SKM-1 (cell line): ENCODE results near the gene EML6.

Experiments
- DNase-seq: peaks from one replicate; lab custom pipeline; 2025; ENCODE audit not compliant: unreplicated experiment; lab: John Stamatoyannopoulos, UW

EML6 gene

DNA sequence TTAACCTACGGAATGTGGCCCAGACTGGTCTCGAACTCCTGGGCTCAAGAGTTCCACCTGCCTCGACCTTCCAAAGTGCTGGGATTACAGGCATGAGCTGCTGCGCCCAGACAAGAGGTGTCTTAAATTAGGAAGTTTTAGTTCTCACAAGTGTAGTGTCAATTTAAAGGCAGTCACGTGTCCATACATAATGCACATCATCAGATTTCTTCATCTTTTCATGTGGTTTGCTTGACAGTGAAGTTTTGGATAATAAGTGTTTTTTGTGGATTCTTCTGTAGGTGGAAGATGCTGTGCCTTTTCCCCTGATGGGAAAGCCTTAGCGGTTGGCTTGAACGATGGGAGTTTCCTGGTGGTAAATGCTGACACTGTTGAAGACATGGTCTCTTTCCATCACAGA, 179.3 kb downstream of the EML6 start:
- no peak for DNase-seq

GRCh38 chr2:54903736-54904554, 180.5 kb downstream of the EML6 start:
- peak; percentile 10 for DNase-seq

DNA sequence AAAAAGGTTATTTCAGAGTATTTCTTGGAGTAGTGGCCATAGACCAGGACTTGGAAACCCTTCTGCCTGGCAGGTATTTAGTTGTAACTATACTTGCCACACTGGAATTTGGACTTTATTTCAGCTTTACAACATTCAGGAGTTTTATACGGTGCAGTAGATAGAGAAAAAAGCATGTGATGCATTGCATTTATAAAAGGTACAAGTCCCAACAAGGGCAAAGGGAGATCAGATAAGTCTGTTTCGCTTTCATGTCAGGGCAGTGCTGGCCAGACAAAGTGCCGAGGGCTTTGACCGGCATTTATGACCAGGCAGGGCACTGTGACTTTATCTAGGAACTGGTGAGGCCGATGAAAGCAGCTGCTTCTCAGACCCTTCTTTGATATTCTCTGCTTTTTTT, 181.4 kb downstream of the EML6 start:
- no peak for DNase-seq

DNA sequence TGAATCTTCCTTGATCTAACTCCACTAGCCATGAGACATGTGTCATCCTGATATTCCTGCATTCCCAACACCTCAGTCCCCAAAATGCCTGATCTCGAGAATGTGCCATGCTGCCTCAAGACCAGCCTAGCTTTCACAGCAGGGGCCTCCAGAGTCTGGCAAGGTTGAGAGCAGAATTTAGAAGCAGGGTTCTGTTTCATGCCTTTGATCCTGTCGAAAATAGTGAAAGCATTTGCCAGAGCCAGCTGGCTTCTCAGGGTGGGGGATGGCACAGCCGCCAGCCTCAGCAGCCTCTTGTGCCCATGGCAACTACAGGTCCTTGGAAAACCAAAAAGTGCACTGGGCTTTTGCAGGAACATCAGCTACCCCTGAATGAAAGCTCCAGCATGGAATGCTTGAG, 183.3 kb downstream of the EML6 start:
- DNase-seq: no peak

DNA sequence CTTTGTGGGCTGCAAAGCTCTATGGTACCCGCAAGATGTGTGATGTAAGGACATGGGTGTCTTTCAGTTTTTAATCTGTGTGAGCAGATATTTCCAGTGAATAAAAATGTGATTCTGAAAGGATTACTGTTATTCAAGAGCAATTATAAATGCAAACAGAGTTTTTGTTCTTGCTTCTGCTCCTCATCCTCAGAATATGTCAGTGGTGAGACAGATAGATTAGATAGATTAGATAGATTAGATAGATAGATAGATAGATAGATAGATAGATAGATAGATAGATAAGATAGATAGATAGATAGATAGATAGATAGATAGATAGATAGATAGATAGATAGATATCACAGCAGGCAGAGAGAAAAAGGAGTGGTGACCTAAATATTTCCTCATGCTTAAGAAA, 184.2 kb downstream of the EML6 start:
- no peak for DNase-seq

GRCh38 chr2:54908591-54908990, 185.1 kb downstream of the EML6 start:
- no peak for DNase-seq

DNA sequence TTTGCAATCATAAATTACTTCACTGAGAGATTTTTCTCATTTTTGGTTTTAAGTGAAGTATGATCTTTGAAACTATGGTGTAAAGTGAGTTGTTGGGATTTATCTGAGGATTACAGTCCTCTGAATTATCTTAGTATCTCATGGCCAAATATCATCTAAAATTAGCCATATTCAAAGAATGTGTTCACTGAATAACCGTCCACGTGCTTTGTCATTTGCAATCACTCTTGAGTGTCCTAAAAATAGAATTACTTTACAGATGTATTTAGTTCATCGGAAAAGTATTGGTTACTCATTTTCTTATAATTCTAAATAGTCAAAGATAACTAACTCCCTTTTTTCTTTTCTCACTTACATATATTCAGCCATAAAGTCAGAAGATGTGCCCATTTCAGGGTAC, 185.5 kb downstream of the EML6 start:
- DNase-seq: no peak

- no peak for DNase-seq
Observed at GRCh38 chr2:54912305-54912704, 188.8 kb downstream of the EML6 start.

- DNase-seq: no peak
Observed at GRCh38 chr2:54912893-54913292, 189.4 kb downstream of the EML6 start.

GRCh38 chr2:54914637-54915036, 191.2 kb downstream of the EML6 start:
- no peak for DNase-seq

GRCh38 chr2:54915101-54915500, 191.6 kb downstream of the EML6 start:
- no peak for DNase-seq

DNA sequence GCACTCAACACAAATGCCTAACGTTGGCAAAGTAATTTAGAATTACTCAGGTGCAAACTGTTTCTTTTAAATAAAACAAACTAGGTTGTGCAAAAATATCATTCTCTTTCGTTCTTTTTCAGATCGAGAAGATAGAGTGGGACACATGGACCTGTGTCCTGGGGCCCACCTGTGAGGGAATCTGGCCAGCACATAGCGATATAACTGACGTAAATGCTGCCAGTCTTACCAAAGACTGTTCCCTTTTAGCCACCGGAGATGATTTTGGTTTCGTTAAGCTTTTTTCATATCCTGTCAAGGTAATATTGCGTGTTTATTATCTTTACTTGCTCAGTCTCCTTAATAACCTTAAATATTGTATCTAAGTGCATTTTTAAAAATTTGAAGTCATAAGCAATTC, 193.2 kb downstream of the EML6 start:
- no peak for DNase-seq

DNA sequence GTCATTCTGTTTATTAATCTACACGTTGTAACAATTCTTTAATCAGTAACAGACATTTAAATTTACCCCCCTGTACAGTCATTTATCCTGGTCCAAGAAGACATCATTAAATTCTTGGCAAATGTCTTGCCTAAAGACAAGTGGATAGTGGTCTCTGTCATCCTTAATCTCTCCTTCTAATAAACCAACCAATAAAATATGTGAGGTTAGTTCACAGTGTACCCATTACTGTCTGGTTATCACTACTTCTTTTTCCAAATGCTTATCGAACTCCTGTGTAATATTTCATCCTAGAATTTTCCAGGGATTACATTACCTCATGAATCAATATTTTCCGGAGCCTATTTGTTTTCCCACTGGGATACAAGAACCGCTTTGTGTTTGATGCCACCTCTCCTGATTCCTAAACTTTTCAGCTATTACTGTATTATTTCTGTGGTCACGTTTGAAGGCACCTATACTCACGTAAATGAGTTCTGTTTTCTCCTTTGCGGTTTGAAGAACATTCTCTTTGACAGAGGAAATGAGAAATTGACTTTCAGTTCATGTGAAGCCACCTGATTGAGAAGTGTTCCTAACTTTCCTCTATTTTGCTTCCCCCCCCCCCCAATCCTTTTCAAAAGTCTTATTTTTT, 195.3 kb downstream of the EML6 start:
- DNase-seq: no peak

GRCh38 chr2:54920660-54921059, 197.2 kb downstream of the EML6 start:
- DNase-seq: no peak

- DNase-seq: no peak
Observed at GRCh38 chr2:54924121-54924520, 200.7 kb downstream of the EML6 start.

DNA sequence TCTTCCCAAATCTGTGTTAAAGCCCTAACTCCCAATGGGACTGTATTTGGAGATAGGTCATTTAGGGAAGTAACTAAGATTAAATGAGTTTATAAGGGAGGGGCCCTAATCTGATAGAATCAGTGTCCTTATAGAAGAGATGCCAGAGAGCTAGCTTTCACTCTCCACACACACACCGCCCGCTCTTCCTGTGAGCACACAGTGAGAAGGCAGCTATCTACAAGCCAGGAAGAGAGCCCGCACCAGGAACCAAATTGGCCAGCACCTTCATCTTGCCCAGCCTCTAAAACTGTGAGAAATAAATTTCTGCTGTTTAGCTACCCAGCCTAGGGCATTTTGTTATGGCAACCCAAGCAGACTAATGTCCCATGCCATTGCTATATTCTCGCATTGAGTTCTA, 201.6 kb downstream of the EML6 start:
- DNase-seq: no peak

DNA sequence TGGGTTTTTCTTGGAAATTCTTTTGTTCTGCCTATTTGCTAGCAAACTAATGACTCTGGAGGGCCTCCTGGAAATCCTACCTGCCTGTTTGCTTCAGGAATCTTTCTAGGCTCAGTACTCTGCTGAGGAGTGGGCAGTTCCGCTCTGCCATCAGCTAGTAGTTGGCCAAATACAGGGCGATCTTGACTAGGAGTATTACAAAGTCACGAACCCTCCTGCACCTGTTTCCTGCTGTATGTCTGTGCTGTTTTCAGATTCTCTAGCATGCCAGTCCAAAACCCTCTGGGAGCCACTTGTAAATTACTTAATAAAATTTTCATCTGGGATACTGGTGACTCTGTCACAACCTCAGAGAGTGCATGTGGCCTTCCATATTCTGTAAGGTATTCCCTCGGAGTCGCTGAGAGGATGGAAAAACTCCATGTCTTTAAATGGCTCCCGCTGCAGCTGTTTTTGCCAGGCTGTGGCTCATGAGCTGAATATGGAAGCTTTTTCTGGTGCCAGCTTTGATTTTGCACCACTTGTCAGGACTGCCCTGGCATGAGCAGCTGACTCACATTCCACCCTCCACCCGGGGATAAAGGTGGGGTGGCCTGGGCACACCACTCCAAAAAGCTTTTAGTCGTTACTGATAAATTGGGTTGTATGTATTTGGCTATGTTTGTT, 203.8 kb downstream of the EML6 start:
- DNase-seq: no peak

DNA sequence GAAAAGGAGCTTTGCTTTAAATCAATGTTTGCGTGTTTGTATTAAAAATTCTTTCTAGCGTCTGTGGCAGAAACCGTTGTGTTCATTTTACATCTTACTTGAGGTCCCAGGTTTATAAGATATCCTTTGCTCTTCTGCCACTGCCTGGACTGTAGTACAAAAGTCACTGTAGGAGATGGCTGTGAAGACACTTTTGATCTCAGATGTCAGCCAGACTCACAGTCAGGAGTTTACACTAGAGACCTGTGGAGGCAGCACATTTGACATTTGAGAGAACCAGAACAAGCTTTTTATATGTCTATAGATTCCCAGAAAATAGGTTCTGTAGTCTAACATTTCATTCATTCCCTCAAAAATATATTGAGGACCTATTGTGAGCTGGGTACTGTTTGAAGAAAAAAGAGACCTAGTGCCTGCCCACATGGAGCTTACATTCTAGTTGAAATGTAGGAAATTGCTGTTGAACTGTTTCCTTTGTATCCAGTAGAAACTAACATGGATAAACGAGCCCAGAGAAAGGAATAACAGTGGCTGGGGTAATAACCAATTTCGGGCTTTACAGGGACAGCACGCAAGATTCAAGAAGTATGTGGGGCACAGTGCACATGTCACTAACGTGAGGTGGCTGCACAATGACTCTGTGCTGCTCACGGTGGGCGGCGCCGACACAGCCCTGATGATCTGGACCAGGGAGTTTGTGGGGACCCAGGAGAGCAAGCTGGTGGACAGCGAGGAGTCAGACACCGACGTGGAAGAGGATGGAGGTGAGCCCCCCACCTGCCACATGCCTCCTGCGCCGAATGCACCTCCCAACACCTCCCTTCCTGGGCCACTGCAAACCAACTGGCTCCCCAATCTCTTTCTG, 204.5 kb downstream of the EML6 start:
- no peak for DNase-seq

DNA sequence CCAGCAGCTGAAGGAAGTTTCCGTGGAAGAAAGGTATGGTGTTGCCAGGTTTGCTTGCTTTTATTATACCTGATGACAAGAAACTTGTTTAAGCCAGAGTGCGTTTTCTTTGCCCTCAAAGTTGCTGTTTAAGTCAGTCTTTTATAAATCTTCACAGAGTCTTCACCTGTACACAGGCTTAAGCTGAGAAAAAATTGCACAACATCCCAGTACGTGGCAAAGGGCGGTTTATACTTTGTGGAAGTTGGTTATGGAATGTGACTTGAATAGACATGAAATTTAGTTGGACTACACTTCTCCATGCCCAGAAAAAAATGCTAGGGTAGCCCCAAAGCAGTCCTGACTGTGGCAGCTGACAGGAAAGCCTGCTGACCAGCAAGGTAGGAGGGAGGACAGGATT, 205.3 kb downstream of the EML6 start:
- DNase-seq: no peak

- DNase-seq: no peak
Observed at GRCh38 chr2:54931473-54931872, 208.0 kb downstream of the EML6 start.

DNA sequence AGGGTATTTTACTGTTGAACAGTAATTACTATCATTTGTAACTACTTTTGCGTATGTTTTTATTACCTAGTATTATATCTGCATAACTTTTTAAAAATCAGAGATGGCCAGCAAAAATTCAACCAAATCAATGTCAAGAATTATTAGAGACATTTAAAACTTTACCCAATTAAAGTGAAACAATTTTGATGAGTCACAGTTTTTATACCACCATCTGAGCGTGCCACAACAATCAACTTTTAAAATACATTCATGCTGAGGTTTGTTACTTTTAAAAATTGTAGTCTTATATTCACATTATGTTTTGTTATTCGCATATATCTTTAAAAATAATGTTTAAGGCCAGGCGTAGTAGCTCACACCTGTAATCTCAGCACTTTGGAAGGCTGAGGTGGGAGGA, 211.9 kb downstream of the EML6 start:
- DNase-seq: no peak
